HEK293 (cell line): Measurements from ENCODE around the gene TESK2.
A peak's percentile ranks its signal among the peaks of the same experiment; 100 is the strongest.

Experiments used
- CTCF ChIA-PET: fragments of 350-600 bp; formaldehyde crosslinking; extraction: SDS; loops from one replicate; lab custom pipeline; 2021; ENCODE audit warnings: antibody characterized with exemption; lab: Yijun Ruan, JAX
- POLR2A ChIA-PET: fragments of 300-600 bp; formaldehyde crosslinking; extraction: SDS; loops from one replicate; lab custom pipeline; 2020; ENCODE audit warnings: antibody characterized with exemption, inconsistent platforms; lab: Yijun Ruan, JAX
- H3K27ac ChIP-seq: fragments of 200-500 bp; sonication (Bioruptor generic); 2 replicates; pipeline ENCODE4 v1.5.1; 2014; ENCODE audit warnings: low read depth, low read length, control low read depth, inconsistent platforms; ENCODE audit errors: extremely low read depth
- H3K36me3 ChIP-seq, 2 experiments: fragments of 200-500 bp in 1 of 2; sonication (Bioruptor generic) in 1 of 2; 1 replicate in 1 of 2; 2 replicates in 1 of 2; pipeline ENCODE4 v1.5.1; 2014 to 2017; ENCODE audit warnings: inconsistent platforms in 2 of 2, low read length in 2 of 2; ENCODE audit not compliant: control insufficient read depth in 2 of 2, insufficient read depth in 1 of 2
- H3K4me1 ChIP-seq: fragments of 200-500 bp; sonication (Bioruptor generic); 2 replicates; pipeline ENCODE4 v1.5.1; 2014; ENCODE audit warnings: mild to moderate bottlenecking, low read length, inconsistent platforms; ENCODE audit not compliant: control insufficient read depth, insufficient read depth
- H3K4me3 ChIP-seq: 2 replicates; pipeline ENCODE4 v1.5.1; 2011; ENCODE audit warnings: low read depth, mild to moderate bottlenecking, control low read depth, low read length, moderate library complexity
- H3K9me3 ChIP-seq: fragments of 200-500 bp; sonication (Bioruptor generic); 2 replicates; pipeline ENCODE4 v1.5.1; 2014; ENCODE audit warnings: low read depth, low read length, inconsistent platforms; ENCODE audit not compliant: control insufficient read depth, insufficient read depth
- GFI1B ChIP-seq: fragments of 450-650 bp; formaldehyde crosslinking; IDR thresholded peaks from 2 replicates; pipeline ENCODE4 v1.5.1; 2016; ENCODE audit warnings: missing biosample characterization, missing genetic modification characterization
- HOXC10 ChIP-seq: sonication (generic); formaldehyde crosslinking; IDR thresholded peaks from 2 replicates; pipeline ENCODE4 v1.8.1; 2023; ENCODE audit warnings: mild to moderate bottlenecking, missing genetic modification reagents
- KLF9 ChIP-seq: fragments of 450-650 bp; formaldehyde crosslinking; IDR thresholded peaks from 2 replicates; pipeline ENCODE4 v1.5.1; 2016; ENCODE audit warnings: missing biosample characterization, missing genetic modification characterization, low read depth
- PATZ1 ChIP-seq: fragments of 450-650 bp; formaldehyde crosslinking; IDR thresholded peaks from 2 replicates; pipeline ENCODE4 v1.5.1; 2016; ENCODE audit warnings: missing biosample characterization, missing genetic modification characterization
- PRDM1 ChIP-seq: fragments of 450-650 bp; formaldehyde crosslinking; IDR thresholded peaks from 2 replicates; pipeline ENCODE4; 2016; ENCODE audit warnings: missing biosample characterization, missing genetic modification characterization
- PRDM4 ChIP-seq: fragments of 450-650 bp; formaldehyde crosslinking; IDR thresholded peaks from 2 replicates; pipeline ENCODE4 v1.5.1; 2017; ENCODE audit warnings: missing biosample characterization, missing genetic modification characterization
- SCRT2 ChIP-seq: fragments of 450-650 bp; formaldehyde crosslinking; IDR thresholded peaks from 2 replicates; pipeline ENCODE4 v1.5.1; 2016; ENCODE audit warnings: missing biosample characterization, missing genetic modification characterization
- TRIM28 ChIP-seq: IDR thresholded peaks from 2 replicates; pipeline ENCODE4 v1.6.1; 2011; ENCODE audit warnings: low read length, control low read depth, borderline replicate concordance
- YY1 ChIP-seq: fragments of 450-650 bp; formaldehyde crosslinking; IDR thresholded peaks from 2 replicates; pipeline ENCODE4 v1.5.1; 2018; ENCODE audit warnings: missing biosample characterization, missing genetic modification characterization
- ZBTB21 ChIP-seq: fragments of 450-650 bp; formaldehyde crosslinking; IDR thresholded peaks from 2 replicates; pipeline ENCODE4 v1.5.1; 2017; ENCODE audit warnings: missing biosample characterization, missing genetic modification characterization
- ZFHX2 ChIP-seq: fragments of 450-650 bp; formaldehyde crosslinking; conservative IDR thresholded peaks from 2 replicates; pipeline ENCODE4 v1.5.1; 2016; ENCODE audit warnings: missing biosample characterization, missing genetic modification characterization
- ZNF112 ChIP-seq: fragments of 450-650 bp; formaldehyde crosslinking; IDR thresholded peaks from 2 replicates; pipeline ENCODE4 v1.5.0; 2017; ENCODE audit warnings: missing biosample characterization, missing genetic modification characterization
- ZNF239 ChIP-seq: fragments of 450-650 bp; formaldehyde crosslinking; IDR thresholded peaks from 2 replicates; pipeline ENCODE4 v1.5.1; 2016; ENCODE audit warnings: missing biosample characterization, missing genetic modification characterization
- ZNF24 ChIP-seq: fragments of 450-650 bp; formaldehyde crosslinking; IDR thresholded peaks from 2 replicates; pipeline ENCODE4 v1.5.1; 2016; ENCODE audit warnings: missing biosample characterization, missing genetic modification characterization
- ZNF341 ChIP-seq: fragments of 450-650 bp; formaldehyde crosslinking; IDR thresholded peaks from 2 replicates; pipeline ENCODE4; 2016; ENCODE audit warnings: low read depth, missing biosample characterization, missing genetic modification characterization
- ZNF530 ChIP-seq: fragments of 450-650 bp; formaldehyde crosslinking; IDR thresholded peaks from 2 replicates; pipeline ENCODE4 v1.5.1; 2016; ENCODE audit warnings: low read depth, missing biosample characterization, missing genetic modification characterization
- ZNF558 ChIP-seq: fragments of 450-650 bp; formaldehyde crosslinking; IDR thresholded peaks from 2 replicates; pipeline ENCODE4 v1.5.1; 2016; ENCODE audit warnings: missing biosample characterization, missing genetic modification characterization
- ZNF596 ChIP-seq: fragments of 450-650 bp; IDR thresholded peaks from 2 replicates; pipeline ENCODE4 v1.5.0; 2018; ENCODE audit warnings: missing biosample characterization, mild to moderate bottlenecking, missing genetic modification characterization, moderate library complexity
- ZNF621 ChIP-seq: fragments of 450-650 bp; formaldehyde crosslinking; IDR thresholded peaks from 2 replicates; pipeline ENCODE4 v1.5.1; 2017; ENCODE audit warnings: missing biosample characterization, missing genetic modification characterization
- ZNF658 ChIP-seq: fragments of 450-650 bp; formaldehyde crosslinking; IDR thresholded peaks from 2 replicates; pipeline ENCODE4; 2016; ENCODE audit warnings: missing biosample characterization, missing genetic modification characterization
- ZNF692 ChIP-seq: fragments of 450-650 bp; formaldehyde crosslinking; IDR thresholded peaks from 2 replicates; pipeline ENCODE4 v1.5.1; 2016; ENCODE audit warnings: missing biosample characterization, missing genetic modification characterization
- ZSCAN23 ChIP-seq: fragments of 450-650 bp; formaldehyde crosslinking; IDR thresholded peaks from 2 replicates; pipeline ENCODE4 v1.5.1; 2016; ENCODE audit warnings: missing biosample characterization, missing genetic modification characterization
- ZSCAN30 ChIP-seq: fragments of 450-650 bp; IDR thresholded peaks from 2 replicates; pipeline ENCODE4 v1.5.1; 2018; ENCODE audit warnings: missing biosample characterization, mild to moderate bottlenecking, missing genetic modification characterization, moderate library complexity
- ZXDB ChIP-seq: fragments of 450-650 bp; formaldehyde crosslinking; IDR thresholded peaks from 2 replicates; pipeline ENCODE4 v1.5.1; 2016; ENCODE audit warnings: missing biosample characterization, missing genetic modification characterization
- TF ChIP-seq, protein P1 (sequence below): fragments of 450-650 bp; formaldehyde crosslinking; IDR thresholded peaks from 2 replicates; pipeline ENCODE4 v1.5.1; 2016; ENCODE audit warnings: missing biosample characterization, missing genetic modification characterization

The TESK2 gene

GRCh38 chr1:45304311-45305081 is 186.5 kb downstream of the TESK2 start (continued):
- TF ChIP-seq ZNF692 (tag by site-specific recombination) (peak; percentile 35; the same call in 1 of the 2 replicates), ZNF658 (tag by site-specific recombination) (no peak)

GRCh38 chr1:45303520-45304310 is 187.2 kb downstream of the TESK2 start:
- ChIA-PET POLR2A (interaction anchor here (0.6 to 3.0 kb wide), 53 partner anchors 11 to 979 kb away, joined by 3 to 83 read pairs (median 5); partner anchors contain the start of genes BTBD19, CCDC163, DYNLT4 and EIF2B3), CTCF (interaction anchor here (0.6 to 13.3 kb wide), 16 partner anchors 11 to 1302 kb away, joined by 3 to 304 read pairs (median 4); partner anchors contain the start of genes BEST4, HECTD3, MUTYH and TESK2)
- Histone ChIP-seq H3K27ac (peak overlapping the region; percentile 70), H3K4me3 (peak overlapping the region; percentile 78), H3K4me1 (peaks cover 5% of the 10 kb centered on the region; the same call in 1 of the 2 replicates), H3K36me3 (no peaks in the 10 kb centered on the region), H3K9me3 (no peaks in the 10 kb centered on the region)
- TF ChIP-seq ZBTB21 (peak; percentile 86), KLF9 (tag by site-specific recombination) (peak; percentile 97), ZNF530 (tag by site-specific recombination) (no peak), ZNF24 (tag by site-specific recombination) (peak; percentile 76), ZSCAN23 (tag by site-specific recombination) (peak; percentile 84; the same call in 1 of the 2 replicates), SCRT2 (tag by site-specific recombination) (0 out of 2 replicates have a peak, but pooled peaks have one; percentile 38), PRDM1 (tag by site-specific recombination) (0 out of 2 replicates have a peak, but pooled peaks have one; percentile 28), ZNF596 (no peak), PATZ1 (tag by site-specific recombination) (peak; percentile 96), ZSCAN30 (tag by site-specific recombination) (peak; percentile 98), GFI1B (tag by site-specific recombination) (0 out of 2 replicates have a peak, but pooled peaks have one; percentile 22), PRDM4 (peak; percentile 64), ZNF558 (tag by site-specific recombination) (0 out of 2 replicates have a peak, but pooled peaks have one; percentile 43), ZNF239 (tag by site-specific recombination) (no peak), ZXDB (tag by site-specific recombination) (peak; percentile 95), YY1 (tag by site-specific recombination) (peak; percentile 80), ZFHX2 (tag by site-specific recombination) (peak; percentile 88), ZNF621 (tag by site-specific recombination) (no peak), ZNF112 (no peak), ZNF341 (tag by site-specific recombination) (peak; percentile 45; the same call in 1 of the 2 replicates), TRIM28 (peak; percentile 31; the same call in 1 of the 2 replicates), HOXC10 (CRISPR knock-in tag) (no peak)
- TF ChIP-seq, protein P1, sequence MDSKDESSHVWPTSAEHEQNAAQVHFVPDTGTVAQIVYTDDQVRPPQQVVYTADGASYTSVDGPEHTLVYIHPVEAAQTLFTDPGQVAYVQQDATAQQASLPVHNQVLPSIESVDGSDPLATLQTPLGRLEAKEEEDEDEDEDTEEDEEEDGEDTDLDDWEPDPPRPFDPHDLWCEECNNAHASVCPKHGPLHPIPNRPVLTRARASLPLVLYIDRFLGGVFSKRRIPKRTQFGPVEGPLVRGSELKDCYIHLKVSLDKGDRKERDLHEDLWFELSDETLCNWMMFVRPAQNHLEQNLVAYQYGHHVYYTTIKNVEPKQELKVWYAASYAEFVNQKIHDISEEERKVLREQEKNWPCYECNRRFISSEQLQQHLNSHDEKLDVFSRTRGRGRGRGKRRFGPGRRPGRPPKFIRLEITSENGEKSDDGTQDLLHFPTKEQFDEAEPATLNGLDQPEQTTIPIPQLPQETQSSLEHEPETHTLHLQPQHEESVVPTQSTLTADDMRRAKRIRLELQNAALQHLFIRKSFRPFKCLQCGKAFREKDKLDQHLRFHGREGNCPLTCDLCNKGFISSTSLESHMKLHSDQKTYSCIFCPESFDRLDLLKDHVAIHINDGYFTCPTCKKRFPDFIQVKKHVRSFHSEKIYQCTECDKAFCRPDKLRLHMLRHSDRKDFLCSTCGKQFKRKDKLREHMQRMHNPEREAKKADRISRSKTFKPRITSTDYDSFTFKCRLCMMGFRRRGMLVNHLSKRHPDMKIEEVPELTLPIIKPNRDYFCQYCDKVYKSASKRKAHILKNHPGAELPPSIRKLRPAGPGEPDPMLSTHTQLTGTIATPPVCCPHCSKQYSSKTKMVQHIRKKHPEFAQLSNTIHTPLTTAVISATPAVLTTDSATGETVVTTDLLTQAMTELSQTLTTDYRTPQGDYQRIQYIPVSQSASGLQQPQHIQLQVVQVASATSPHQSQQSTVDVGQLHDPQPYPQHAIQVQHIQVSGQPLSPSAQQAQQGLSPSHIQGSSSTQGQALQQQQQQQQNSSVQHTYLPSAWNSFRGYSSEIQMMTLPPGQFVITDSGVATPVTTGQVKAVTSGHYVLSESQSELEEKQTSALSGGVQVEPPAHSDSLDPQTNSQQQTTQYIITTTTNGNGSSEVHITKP (tag by site-specific recombination): peak; percentile 41
